GM21526 (cell line): Measurements from ENCODE around the gene ADCYAP1R1.
"Not testable (repeated sequence)": the region's sequence is repeated elsewhere in the genome, so short reads cannot be mapped to it uniquely, and the experiment has no call there.

ENCODE experiments used
- ATAC-seq: cut with Tn5 transposase; IDR thresholded peaks from one replicate; pipeline ENCODE4 v1.9.1; 2021; ENCODE audit warnings: moderate library complexity; ENCODE audit not compliant: unreplicated experiment, low FRiP score

The ADCYAP1R1 gene

DNA sequence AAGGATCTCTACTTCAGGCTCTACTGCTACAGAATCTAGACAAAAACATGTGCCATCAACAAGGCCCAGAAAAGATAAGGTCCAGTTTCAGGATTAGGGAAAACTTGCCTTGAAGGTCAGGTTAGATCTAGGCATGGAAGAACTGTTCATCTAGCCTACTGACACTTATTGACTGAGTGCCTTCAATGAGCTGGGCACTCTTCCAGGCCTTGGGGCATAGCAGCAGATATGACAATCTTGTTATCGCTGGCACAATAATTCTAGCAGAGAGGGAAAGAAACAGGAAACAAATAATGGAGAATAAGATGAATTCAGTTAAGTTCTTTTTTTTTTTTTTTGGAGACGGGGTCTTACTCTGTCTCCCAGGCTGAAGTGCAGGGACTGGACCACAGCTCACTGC is 71.6 kb downstream of the ADCYAP1R1 start:
- no peak for ATAC-seq

DNA sequence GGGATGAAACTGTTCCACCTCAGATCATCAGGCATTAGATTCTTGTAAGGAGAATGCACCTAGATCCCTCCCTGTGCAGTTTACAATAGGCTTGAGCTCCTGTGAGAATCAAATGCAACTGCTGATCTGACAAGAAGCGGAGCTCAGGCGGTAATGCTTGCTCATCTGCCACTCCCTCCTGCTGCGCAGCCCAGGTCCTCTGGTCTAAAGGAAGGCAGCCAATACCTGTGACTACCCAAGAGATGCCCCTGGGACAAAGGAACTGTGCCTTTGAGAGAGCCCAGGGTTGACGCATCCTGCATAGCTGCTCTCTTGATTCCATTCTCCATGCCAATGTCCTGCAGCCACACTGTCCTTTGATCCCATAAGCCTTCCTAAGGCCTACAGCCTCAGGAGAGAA is 73.1 kb downstream of the ADCYAP1R1 start:
- ATAC-seq, result no peak

DNA sequence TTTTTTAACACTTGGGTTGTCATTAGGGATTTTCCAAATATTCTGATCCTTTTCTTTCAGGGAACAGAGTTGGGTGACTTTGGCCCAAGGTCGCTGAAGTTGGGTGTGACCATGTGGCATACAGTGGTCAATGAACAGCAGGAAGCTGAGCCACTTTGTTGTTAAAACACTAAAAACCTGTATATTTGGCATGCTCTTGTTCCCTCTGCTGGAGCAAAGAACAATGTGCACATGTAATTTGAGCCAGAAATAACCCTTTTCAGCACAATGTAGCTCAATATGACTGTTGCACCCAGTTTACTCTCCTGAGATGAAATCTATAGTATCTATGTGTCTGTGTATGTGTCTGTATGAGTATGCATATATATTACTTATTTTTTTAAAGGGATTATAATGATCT is 74.9 kb downstream of the ADCYAP1R1 start:
- ATAC-seq, result no peak

DNA sequence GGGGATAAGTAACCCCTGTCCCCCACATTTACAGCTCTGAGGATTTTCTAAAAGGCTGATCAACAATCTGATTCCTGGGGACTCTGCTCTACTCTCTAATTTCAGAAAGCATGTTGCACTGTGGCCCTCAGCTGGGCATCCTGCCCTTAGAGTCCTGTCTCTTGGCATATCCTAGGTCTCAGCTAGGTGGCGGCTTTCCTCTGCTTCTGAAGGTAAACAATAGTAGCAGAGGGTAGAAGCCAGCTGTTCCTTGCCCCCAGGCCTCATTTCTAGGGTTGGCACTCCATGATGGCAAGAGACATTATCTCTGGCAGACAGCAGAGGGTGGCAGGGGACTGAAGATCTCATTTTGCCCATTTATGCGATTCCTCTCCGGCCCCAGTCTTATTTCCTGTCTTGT is 77.0 kb downstream of the ADCYAP1R1 start:
- ATAC-seq, result no peak

DNA sequence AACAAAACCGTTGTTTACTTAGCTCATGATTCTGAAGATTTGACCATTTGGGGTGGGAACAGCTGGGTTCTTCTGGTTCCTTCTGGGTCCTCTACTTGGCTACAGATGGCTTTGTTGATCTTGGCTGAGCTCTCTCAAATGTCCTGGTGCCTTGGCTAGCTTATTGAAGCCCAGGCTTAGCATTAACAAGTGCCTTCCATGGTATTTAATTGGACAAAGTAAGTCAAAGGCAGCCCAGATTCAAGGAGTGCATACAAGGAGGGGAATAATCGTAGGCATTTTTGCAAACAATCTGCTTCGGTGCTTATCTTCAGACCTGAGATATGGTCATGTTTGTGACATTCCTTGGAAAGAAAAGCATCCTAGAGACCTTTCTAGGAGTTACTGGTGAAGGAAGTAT is 81.4 kb downstream of the ADCYAP1R1 start:
- ATAC-seq, result no peak

DNA sequence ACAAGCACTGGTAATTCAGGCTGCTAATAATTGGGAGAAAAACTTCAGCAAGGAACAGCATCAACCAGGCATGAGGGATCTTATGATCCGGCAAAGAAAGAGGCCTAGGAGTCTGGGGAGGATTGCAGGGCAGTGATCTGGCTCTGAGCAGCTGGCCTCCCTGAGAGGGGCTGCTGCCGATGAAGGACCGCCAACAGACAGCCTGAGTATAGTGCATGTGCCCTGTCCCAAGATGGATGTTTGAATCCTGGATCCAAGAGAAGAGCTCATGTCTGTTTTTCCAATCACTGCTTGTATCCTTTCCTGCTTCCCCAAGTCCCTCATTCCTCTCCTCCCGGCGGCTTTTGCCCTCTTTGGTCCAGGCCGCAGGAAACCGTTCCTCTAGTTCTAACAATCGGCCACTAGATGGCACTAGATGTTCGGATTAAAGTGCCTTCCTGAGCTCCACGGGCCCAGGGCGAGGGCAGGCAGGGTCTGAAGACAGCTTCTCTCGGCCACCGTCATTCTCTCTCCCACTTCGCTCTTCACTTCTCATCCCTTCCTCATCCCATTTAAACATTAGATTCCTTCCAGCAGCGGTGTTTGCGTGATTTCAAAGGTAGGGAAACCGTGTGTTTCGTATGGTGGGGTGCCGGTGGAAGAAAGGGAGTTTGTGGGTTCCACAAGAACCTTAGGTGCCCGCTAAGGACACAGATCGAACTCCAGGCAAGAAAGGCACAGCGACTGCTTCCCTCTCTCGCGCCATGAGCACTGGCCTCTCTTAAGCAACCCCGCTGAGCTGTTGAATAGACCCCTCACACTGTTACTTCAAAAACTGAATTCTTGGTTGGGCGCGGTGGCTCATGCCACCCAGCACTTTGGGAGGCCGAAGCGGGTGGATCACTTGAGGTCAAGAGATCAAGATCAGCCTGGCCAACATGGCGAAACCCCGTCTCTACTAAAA is 82.4 kb downstream of the ADCYAP1R1 start:
- peak; percentile 98 for ATAC-seq

DNA sequence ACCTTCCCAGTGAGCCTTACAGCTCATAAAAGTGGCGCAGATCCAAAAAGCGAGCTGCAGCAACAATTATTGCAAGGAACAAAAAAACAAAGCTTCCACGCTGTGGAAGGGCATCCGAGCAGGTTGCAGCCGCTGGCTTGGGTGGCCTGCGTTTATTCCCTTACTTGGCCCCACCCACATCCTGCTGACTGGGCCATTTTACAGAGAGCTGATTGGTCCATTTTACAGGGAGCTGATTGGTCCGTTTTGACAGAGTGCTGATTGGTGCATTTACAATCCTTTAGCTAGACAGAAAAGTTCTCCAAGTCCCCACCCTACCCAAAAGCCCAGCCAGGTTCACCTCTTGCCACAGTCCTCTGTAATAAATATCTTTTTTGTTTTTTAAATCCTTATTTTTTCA is 85.1 kb downstream of the ADCYAP1R1 start:
- ATAC-seq, result no peak

DNA sequence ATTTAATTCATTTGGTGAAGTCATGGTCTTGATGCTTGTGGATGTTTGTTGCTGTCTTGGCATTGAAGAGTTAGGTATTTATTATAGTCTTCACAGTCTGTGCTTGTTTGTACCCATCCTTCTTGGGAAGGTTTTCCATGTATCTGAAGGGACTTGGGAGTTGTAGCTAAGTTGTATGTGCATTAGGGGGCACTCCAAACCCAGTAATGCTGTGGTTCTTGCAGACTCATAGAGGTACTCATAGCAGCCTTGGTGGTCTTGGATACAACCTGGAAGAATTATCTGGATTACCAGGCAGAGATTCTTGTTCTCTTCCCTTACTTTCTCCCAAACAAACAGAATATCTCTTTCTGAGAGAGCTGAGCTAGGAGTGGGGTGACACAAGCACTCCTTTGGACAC is 93.2 kb downstream of the ADCYAP1R1 start:
- ATAC-seq, result no peak

DNA sequence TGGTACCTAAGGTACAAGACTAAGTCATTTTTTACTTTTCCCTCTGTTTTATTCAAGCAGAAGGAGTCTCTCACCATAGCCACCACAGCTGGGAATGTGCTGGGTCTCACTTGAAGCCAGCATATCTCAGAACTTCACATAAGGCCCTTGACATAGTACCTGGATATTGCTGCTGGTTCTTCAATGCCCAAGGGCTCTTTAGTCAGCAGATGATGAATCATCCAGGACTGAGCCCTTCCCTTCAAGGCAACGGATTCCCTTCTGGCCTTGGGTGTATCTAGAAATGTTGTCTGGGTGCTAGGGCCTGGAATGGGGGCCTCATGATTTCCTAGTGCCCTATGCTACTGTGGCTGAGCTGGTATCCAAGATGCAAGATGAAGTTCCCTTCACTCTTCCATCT is 93.9 kb downstream of the ADCYAP1R1 start:
- ATAC-seq, result no peak

DNA sequence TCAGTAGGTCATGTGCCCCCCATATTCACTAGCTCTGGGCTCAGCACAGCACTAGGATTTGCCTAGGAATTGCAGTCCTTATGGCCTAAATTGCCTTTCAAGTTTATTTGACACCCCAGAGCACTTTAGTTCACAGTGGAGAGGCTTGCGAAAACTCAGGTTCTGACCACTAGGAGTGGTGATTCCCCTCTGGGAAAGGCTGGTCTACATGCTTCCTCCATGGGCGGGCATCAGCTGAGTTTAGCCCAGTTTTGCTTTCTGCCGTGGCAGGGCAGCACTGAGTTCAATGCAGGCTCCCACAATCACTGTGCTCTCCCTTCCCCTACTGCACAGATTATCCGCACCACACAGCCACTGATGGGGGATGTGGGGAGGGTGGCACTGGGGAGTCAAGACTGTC is 94.4 kb downstream of the ADCYAP1R1 start:
- no peak for ATAC-seq

DNA sequence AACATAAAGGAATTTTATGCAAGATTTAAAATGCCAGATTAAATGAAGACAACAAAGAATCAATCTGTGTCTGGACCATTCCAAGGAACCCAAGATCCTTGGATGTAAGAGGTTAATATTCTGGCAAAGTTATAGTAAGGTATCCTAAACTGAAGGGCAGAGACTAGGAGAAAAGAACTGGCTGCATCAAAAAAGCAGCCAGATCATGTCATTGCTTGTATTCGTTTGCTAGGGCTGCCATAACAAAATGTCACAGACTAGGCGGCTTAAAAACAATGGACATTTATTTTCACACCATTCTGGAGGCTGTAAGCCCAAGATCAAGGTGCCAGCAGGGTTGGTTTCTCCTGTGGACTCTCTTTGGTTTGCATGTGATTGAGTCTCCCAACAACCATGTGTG is 99.7 kb downstream of the ADCYAP1R1 start:
- no peak for ATAC-seq

DNA sequence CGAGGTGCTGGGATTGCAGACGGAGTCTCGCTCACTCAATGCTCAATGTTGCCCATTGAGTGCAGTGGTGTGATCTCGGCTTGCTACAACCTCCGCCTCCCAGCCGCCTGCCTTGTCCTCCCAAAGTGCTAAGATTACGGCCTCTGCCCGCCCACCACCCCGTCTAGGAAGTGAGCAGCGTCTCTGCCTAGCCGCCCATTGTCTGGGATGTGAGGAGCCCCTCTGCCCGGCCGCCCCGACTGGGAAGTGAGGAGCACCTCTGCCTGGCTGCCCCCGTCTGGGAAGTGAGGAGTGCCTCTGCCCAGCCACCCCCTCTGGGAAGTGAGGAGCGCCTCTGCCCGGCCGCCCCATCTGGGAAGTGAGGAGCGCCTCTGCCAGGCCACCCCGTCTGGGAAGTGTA is 101.2 kb downstream of the ADCYAP1R1 start:
- ATAC-seq, result not testable (repeated sequence)

DNA sequence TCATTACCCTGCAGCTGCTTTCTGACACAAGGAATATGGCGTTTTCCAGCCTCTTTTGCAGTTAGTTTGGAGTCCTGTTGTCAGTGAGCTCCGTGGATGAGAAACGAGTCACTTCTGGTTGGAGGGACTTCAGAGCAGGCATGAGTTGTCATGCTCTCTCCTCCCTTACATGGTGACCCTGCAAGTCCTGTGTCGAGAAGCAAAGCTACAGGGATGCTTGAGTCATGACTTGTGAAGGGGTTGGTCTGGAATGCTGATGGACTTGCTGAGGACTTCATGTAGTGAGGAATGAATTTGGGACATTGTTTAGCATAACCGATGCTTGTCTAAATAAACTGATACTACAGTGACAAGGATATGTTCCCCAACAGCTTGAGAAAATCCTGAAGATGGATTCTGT is 108.8 kb downstream of the ADCYAP1R1 start:
- no peak for ATAC-seq
